KOPT-K1 (cell line): ENCODE data around the gene C2orf74.
"Not testable (repeated sequence)": the region's sequence is repeated elsewhere in the genome, so short reads cannot be mapped to it uniquely, and the experiment has no call there.

ENCODE experiments used
- H3K27ac ChIP-seq: fragments of 200-600 bp; sonication (generic); 2 replicates; pipeline ENCODE4 v1.5.1; 2016; ENCODE audit warnings: antibody characterized with exemption, mild to moderate bottlenecking, low read depth, low read length; ENCODE audit not compliant: poor library complexity, severe bottlenecking
- H3K36me3 ChIP-seq: fragments of 200-600 bp; sonication (generic); 2 replicates; pipeline ENCODE4 v1.5.1; 2017; ENCODE audit warnings: antibody characterized with exemption, mild to moderate bottlenecking, low read length, moderate library complexity; ENCODE audit not compliant: insufficient read depth
- H3K9me3 ChIP-seq: fragments of 200-600 bp; sonication (generic); 2 replicates; pipeline ENCODE4 v1.5.1; 2017; ENCODE audit warnings: antibody characterized with exemption, low read length, mild to moderate bottlenecking; ENCODE audit not compliant: insufficient read depth, poor library complexity, severe bottlenecking

Gene C2orf74

GRCh38 chr2:61180686-61181085, 18.7 kb downstream of the C2orf74 start:
- H3K27ac ChIP-seq, result no peak overlapping the region
- peaks cover 70% of the 10 kb centered on the region for H3K36me3 ChIP-seq
- no peaks in the 10 kb centered on the region for H3K9me3 ChIP-seq

DNA sequence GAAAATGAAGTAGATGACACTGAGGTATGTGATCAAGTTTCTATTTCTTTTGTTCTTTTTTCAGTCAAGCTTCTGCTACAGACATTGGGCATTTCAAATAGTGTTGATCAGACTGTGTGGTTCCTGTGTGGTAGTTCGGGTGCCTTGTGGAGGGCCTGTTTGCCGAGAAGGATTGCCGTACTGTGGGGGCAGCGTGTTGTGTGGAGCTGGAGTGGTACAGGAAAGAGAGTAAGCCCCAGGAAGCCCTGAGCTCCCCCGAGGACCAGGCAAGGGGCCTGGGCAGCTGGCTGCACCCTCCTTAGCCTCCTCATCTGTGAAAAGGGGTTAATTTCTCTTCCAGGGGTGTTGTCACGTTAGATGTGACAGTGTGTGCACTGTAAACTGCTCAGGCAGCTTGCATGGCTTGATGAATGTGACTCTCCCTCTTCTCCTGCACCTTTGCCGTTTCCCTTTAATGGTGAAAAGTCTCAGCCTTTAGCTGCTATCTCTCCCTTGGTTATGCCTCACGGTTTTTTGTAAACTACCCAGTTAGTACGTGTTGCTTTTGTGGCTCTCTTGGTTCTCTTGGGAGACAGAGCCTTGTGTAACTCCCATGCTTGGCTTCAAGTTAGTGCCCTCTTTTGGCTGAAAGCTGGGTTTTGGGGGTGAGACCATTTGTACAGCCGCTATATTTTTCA, 19.5 kb downstream of the C2orf74 start:
- H3K9me3 ChIP-seq, result no peaks in the 10 kb centered on the region
- H3K27ac ChIP-seq, result no peak overlapping the region
- H3K36me3 ChIP-seq, result peaks cover 78% of the 10 kb centered on the region

DNA sequence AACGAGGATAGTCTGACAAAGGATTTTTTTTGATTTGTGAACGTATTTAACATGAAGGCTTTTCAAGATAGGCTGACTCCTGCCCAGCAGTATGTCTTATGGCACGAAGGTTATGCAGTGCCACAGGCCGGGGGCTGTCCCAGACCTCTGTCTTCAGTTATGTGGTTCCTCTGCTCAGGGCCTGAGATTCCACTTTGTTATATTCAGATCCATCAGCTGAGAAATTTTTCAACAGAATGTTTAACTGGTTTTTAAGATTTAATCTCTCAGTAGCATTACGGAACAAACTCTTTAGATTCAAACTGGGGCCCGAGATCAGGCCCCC, 20.0 kb downstream of the C2orf74 start:
- peaks cover 83% of the 10 kb centered on the region for H3K36me3 ChIP-seq
- H3K27ac ChIP-seq, result no peak overlapping the region
- no peaks in the 10 kb centered on the region for H3K9me3 ChIP-seq

DNA sequence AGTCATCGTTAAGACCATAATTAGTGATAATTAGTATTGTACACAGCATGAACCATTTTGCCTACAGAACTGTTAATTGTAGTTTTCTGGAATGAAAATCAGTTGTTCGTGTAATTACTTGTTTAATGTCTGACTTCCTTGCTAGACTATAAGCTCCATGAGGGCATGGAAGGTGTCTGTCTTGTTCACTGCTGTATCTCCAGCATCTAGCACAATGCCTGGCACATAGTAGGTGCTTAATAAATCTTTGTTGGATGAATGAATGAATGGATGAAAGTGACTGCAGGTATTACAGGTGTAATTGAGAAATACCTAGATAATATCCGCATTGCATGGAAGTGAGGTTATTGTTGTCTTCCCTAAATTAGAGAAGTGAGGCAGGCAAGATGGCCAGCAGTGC, 21.8 kb downstream of the C2orf74 start:
- H3K36me3 ChIP-seq, result peaks cover 100% of the 10 kb centered on the region
- H3K9me3 ChIP-seq, result no peaks in the 10 kb centered on the region
- no peak overlapping the region for H3K27ac ChIP-seq

DNA sequence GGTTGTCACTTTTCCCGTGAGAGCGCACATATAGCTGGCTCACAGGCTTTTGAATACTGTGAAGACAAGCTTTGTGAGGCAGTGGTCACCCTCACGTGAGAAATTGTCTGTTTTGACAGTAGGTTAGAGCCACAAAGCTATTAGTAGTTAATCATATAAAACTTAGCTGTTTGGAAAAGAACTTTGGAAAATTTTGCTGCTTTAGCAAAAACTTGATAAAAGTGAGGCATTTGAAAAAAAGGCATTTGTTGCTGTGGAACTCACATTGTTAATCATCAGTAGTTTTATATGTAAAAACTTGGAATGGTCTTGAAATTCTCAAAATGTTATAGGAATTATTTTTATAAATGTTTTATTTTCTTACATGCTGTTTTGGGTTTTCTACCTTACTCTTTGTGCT, 22.3 kb downstream of the C2orf74 start:
- Histone ChIP-seq H3K9me3 (no peaks in the 10 kb centered on the region), H3K27ac (no peak overlapping the region), H3K36me3 (peaks cover 100% of the 10 kb centered on the region)

GRCh38 chr2:61185231-61185728, 23.3 kb downstream of the C2orf74 start:
- Histone ChIP-seq H3K9me3 (no peaks in the 10 kb centered on the region), H3K27ac (no peak overlapping the region), H3K36me3 (peaks cover 100% of the 10 kb centered on the region)

DNA sequence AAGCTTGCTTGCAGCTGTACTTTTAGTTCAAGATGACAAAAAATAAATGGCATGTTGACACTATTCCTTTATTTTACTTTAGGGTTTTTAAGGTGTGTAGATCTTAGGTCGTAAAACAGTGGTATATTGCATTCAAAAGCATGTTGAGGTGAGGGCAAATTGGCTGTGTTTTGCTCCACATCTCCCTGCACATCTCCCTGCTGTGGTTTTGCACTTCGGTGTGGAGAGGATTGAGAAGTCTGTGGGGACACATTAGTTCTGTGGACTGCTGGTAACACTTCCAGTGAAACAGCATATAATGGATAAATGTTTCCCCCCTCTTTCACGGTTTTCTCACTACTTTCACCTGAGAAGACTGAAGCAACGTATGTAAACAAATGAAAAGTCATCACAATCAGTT, 25.1 kb downstream of the C2orf74 start:
- Histone ChIP-seq H3K36me3 (peaks cover 98% of the 10 kb centered on the region), H3K9me3 (no peaks in the 10 kb centered on the region), H3K27ac (no peak overlapping the region)

- peaks cover 77% of the 10 kb centered on the region for H3K36me3 ChIP-seq
These were observed 31.9 kb downstream of the C2orf74 start for GRCh38 chr2:61193670-61194561.

DNA sequence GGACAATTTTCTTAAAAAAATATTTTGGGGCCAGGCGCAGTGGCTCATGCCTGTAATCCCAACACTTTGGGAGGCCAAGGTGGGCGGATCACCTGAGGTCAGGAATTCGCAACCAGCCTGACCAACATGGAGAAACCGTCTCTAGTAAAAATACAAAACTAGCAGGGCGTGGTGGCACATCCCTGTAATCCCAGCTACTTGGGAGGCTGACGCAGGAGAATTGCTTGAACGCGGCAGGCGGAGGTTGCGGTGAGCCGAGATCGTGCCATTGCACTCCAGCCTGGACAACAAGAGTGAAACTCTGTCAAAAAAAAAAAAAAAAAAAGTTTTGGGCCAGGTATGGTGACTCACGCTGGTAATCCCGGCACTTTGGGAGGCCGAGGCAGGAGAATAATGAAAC, 32.7 kb downstream of the C2orf74 start:
- H3K36me3 ChIP-seq, result peaks cover 77% of the 10 kb centered on the region
- H3K9me3 ChIP-seq, H3K27ac ChIP-seq: not testable (repeated sequence)

More at GRCh38 chr2:61193670-61194561, 31.9 kb downstream of the C2orf74 start:
- Histone ChIP-seq H3K9me3 (no peaks in the 10 kb centered on the region), H3K27ac (no peak overlapping the region)

- peaks cover 79% of the 10 kb centered on the region for H3K36me3 ChIP-seq
- H3K9me3 ChIP-seq, result no peaks in the 10 kb centered on the region
- no peak overlapping the region for H3K27ac ChIP-seq
These were observed 34.7 kb downstream of the C2orf74 start for GRCh38 chr2:61196671-61197070.

GRCh38 chr2:61205132-61205531, 43.1 kb downstream of the C2orf74 start:
- H3K9me3 ChIP-seq, result no peaks in the 10 kb centered on the region
- H3K27ac ChIP-seq, result no peak overlapping the region
- H3K36me3 ChIP-seq, result peaks cover 97% of the 10 kb centered on the region

DNA sequence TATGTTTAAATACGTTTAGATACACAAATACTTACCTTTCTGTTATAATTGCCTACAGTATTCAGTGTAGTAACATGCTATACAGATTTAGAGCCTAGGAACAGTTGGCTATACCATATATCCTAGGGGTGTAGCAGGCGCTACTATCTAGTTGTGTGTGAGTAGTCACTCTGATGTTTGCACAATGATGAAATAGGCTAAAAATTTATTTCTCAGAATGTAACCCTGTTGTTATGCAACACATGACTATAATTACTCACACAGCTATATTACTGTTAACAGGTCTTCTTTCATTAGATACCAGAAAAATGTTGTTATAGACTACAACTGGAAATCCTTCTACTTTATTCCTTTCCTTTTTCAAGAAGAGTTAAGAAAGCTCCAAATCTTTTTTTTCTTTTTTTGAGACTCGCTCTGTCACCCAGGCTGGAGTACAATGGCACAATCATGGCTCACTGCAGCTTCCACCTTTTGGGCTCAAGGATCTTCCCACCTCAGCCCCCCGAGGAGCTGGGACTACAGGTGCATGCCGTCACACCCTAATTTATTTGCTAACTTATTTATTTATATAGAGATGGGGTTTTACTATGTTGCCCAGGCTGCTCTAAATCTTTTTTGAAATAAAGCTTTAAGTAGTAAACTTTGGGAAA, 48.5 kb downstream of the C2orf74 start:
- no peak overlapping the region for H3K27ac ChIP-seq
- H3K9me3 ChIP-seq, result no peaks in the 10 kb centered on the region
- H3K36me3 ChIP-seq, result peaks cover 87% of the 10 kb centered on the region

- Histone ChIP-seq H3K36me3 (peaks cover 70% of the 10 kb centered on the region), H3K9me3 (no peaks in the 10 kb centered on the region), H3K27ac (no peak overlapping the region)
These were observed 52.2 kb downstream of the C2orf74 start for GRCh38 chr2:61214171-61214570.
